RWPE1 (cell line): ENCODE results near the gene SHROOM4.

ENCODE experiments used
- CTCF ChIA-PET: fragments of 350-600 bp; sonication (Branson Sonifier 250); formaldehyde crosslinking; extraction: SDS; loops from one replicate; lab custom pipeline; 2021; lab: Yijun Ruan, JAX
- POLR2A ChIA-PET: fragments of 400-600 bp; formaldehyde crosslinking; extraction: SDS; loops from one replicate; lab custom pipeline; 2020; ENCODE audit warnings: antibody characterized with exemption; ENCODE audit not compliant: low non-redundant PET; lab: Yijun Ruan, JAX
- DNase-seq: peaks from one replicate; pipeline ENCODE4 v3.0.0; 2012; ENCODE audit warnings: low spot score
- H3K27ac ChIP-seq: fragments of 450-650 bp; 2 replicates; pipeline ENCODE4 v1.5.1; 2017
- CTCF ChIP-seq: fragments of 450-650 bp; conservative IDR thresholded peaks from 2 replicates; pipeline ENCODE4 v1.5.1; 2017; ENCODE audit warnings: low read depth, mild to moderate bottlenecking

Gene SHROOM4

GRCh38 chrX:50606300-50606950 lies 207.6 kb downstream of the SHROOM4 start:
- no peak overlapping the region for H3K27ac ChIP-seq
- TF ChIP-seq CTCF = no peak
- POLR2A ChIA-PET = no interaction called here
- CTCF ChIA-PET = no interaction called here
- DNase-seq = no peak

DNA sequence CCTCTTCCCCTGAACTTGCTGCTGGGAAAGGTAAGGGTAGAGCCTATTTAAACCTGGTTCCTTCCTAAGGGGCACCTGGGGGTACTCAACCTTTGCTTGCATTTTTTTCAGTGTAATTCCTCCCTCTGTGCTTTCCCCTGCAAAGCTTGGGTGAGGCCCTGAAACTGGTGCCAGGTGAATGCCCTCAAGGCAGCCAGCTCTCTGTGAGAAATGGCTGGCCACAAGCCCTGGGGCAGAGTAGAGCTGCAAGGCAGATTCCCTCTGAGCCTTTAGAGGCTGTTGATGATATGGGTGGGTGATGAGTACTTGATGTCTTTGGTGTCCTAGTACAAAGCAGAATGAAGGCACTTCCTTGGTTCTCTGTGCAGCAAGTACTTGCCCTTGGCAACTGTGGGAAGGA lies 217.9 kb downstream of the SHROOM4 start:
- ChIA-PET CTCF (interaction anchor here (0.8 kb wide), 1 partner anchor 88 kb away, joined by 4 read pairs; no protein-coding TSS in a partner anchor), POLR2A (no interaction called here)
- DNase-seq = no peak
- TF ChIP-seq CTCF = no peak
- no peak overlapping the region for H3K27ac ChIP-seq

DNA sequence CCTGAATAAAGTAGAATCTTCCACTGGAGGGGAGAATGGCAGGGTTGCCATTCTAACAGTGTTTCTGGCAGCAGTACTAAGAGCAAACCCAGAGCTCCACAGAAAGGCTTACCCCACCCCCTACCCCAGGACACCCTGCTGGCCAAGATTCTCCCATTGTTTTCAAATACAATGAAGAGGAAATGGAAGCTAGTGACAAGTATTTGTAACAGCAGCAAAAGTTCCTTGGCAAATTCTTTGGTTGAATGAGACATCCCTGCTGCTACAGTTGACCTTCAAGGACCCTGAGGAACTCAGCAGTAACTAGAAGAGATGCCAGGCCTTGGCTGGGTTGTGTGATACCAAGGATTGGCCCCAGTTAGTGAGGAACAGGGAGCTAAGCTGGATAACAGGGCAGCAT lies 219.2 kb downstream of the SHROOM4 start:
- ChIA-PET POLR2A (no interaction called here), CTCF (no interaction called here)
- TF ChIP-seq CTCF = no peak
- no peak overlapping the region for H3K27ac ChIP-seq
- no peak for DNase-seq

DNA sequence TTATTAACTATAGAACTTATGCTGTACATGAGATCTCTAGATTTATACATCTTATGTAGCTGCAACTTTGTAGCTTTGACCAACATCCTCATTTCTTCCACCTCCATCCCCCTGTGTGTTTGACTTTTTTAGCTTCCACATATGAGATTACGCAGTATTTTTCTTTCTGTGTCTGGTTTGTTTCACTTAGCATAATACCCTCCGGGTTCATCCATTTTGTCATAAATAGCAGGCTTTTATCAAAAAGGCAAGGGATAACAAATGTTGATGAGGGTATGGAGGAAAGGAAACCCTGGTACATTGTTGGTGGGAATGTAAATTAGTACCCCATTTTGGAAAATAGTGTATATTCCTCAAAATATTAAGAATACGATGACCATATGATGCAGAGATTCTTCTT lies 227.0 kb downstream of the SHROOM4 start:
- no peak overlapping the region for H3K27ac ChIP-seq
- ChIA-PET CTCF (no interaction called here), POLR2A (no interaction called here)
- TF ChIP-seq CTCF = no peak
- no peak for DNase-seq

DNA sequence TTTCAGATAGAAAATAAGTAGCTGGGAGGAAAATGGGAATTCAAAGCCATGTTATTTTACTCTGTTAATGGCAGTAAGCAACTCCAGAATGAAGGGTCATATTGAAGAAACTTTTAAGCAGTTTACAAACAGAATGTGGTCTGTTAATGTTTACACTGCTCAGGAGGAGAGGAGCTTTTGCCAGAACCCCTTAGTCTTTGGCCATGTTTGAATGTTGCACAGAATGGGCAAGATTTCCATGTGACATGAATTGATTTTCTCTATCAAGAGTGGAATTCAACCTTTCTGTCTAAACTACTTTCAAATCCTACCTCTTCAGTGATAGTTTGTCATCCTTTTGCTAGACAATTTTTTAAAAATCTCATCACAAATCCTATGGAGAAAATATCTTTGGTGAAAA lies 227.6 kb downstream of the SHROOM4 start:
- H3K27ac ChIP-seq = no peak overlapping the region
- ChIA-PET CTCF (no interaction called here), POLR2A (no interaction called here)
- TF ChIP-seq CTCF = no peak
- DNase-seq = no peak

DNA sequence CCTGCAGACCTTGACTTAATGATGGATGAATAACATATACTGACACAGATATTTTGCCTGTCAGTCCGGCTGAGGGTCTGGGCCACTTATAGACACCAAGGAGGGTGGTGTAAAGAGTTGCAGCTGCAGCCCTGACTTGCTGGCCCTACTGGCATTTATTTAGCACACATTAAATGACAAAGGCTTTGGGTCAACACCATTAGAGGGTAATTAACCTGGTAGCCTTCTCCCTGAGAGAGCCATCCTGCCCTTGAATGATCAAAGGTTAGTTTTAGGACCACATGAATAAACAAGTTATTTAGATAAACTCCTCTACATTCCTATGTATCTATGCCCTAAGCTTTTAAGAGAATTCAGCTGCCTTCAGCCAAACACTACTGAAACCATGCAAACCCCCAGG lies 232.6 kb downstream of the SHROOM4 start:
- H3K27ac ChIP-seq = no peak overlapping the region
- ChIA-PET POLR2A (no interaction called here), CTCF (no interaction called here)
- no peak for TF ChIP-seq CTCF
- no peak for DNase-seq
